HG02678 (cell line): ENCODE measurements around the gene ERCC2.
A peak's percentile ranks its signal among the peaks of the same experiment; 100 is the strongest.
"Not testable (repeated sequence)": the region's sequence is repeated elsewhere in the genome, so short reads cannot be mapped to it uniquely, and the experiment has no call there.

Source experiments
- ATAC-seq: cut with Tn5 transposase; IDR thresholded peaks from one replicate; pipeline ENCODE4 v1.9.1; 2021; ENCODE audit warnings: mild to moderate bottlenecking, moderate library complexity; ENCODE audit not compliant: unreplicated experiment

Gene ERCC2

GRCh38 chr19:45370410-45371204 is at the start of gene ERCC2:
ERCC2 (minus strand) TSS chr19:45370573; CDS start chr19:45370540, 33 bp downstream.
- ATAC-seq = peak; percentile 98

- no peak for ATAC-seq
Measured at GRCh38 chr19:45419895-45420294, 49.5 kb upstream of the ERCC2 start.

- peak; percentile 65 for ATAC-seq
Measured at GRCh38 chr19:45419396-45419795, 49.0 kb upstream of the ERCC2 start.

GRCh38 chr19:45418802-45419201 is 48.4 kb upstream of the ERCC2 start:
- no peak for ATAC-seq

- ATAC-seq = no peak
Measured at GRCh38 chr19:45417151-45417550, 46.8 kb upstream of the ERCC2 start.

- no peak for ATAC-seq
Measured at GRCh38 chr19:45414468-45414867, 44.1 kb upstream of the ERCC2 start.

GRCh38 chr19:45413497-45413896 is 43.1 kb upstream of the ERCC2 start:
- no peak for ATAC-seq

- not testable (repeated sequence) for ATAC-seq
Measured at GRCh38 chr19:45410330-45410729, 40.0 kb upstream of the ERCC2 start.

GRCh38 chr19:45409557-45409920 is 39.2 kb upstream of the ERCC2 start:
- no peak for ATAC-seq

- no peak for ATAC-seq
Measured at GRCh38 chr19:45408830-45409556, 38.6 kb upstream of the ERCC2 start.

- ATAC-seq = no peak
Measured at GRCh38 chr19:45408121-45408520, 37.7 kb upstream of the ERCC2 start.

- ATAC-seq = not testable (repeated sequence)
Measured at GRCh38 chr19:45407585-45407984, 37.2 kb upstream of the ERCC2 start.

GRCh38 chr19:45407091-45407375 is 36.7 kb upstream of the ERCC2 start:
- no peak for ATAC-seq

GRCh38 chr19:45406226-45407090 is 36.1 kb upstream of the ERCC2 start, which contains the start of gene POLR1G:
POLR1G (plus strand) TSS chr19:45406644; CDS start chr19:45406697, 53 bp downstream.
- peak; percentile 76 for ATAC-seq

- ATAC-seq = peak; percentile 60
Measured at GRCh38 chr19:45405435-45406225, 35.3 kb upstream of the ERCC2 start.

GRCh38 chr19:45404557-45405434 is 34.4 kb upstream of the ERCC2 start, which contains the start of gene PPP1R13L:
PPP1R13L (minus strand) TSS chr19:45405069; CDS start chr19:45398318, 6,751 bp downstream.
- no peak for ATAC-seq

- ATAC-seq = no peak
Measured at GRCh38 chr19:45403781-45404556, 33.6 kb upstream of the ERCC2 start.

- ATAC-seq = no peak
Measured at GRCh38 chr19:45403272-45403671, 32.9 kb upstream of the ERCC2 start.
